HL-60 (cell line): Measurements from ENCODE around the gene OGDH.

Source experiments
- DNase-seq, 2 experiments: peaks; one replicate each; pipeline ENCODE4 v3.0.0-alpha.2; 2010 to 2020; ENCODE audit warnings: low read depth in 1 of 2, low spot score in 1 of 2
- H3K27ac ChIP-seq: fragments of 250-450 bp; sonication (Bioruptor Pico); replicated peaks from 2 replicates; pipeline ENCODE4 v1.5.1; 2020; ENCODE audit warnings: mild to moderate bottlenecking, moderate library complexity
- H3K27me3 ChIP-seq: fragments of 250-450 bp; sonication (Bioruptor Pico); 2 replicates; pipeline ENCODE4 v1.5.1; 2021; ENCODE audit warnings: mild to moderate bottlenecking, moderate library complexity; ENCODE audit not compliant: insufficient read depth, poor library complexity, severe bottlenecking
- H3K4me3 ChIP-seq: replicated peaks from 2 replicates; pipeline ENCODE4 v1.5.1; 2011; ENCODE audit warnings: mild to moderate bottlenecking, control low read depth, low read length; ENCODE audit not compliant: insufficient read depth
- CTCF ChIP-seq: IDR thresholded peaks from one replicate; pipeline ENCODE4 v1.5.1; 2011; ENCODE audit warnings: low read length, control low read depth, inconsistent platforms; ENCODE audit not compliant: insufficient read depth
- GABPA ChIP-seq: IDR thresholded peaks from 2 replicates; pipeline ENCODE4 v1.6.1; 2012; ENCODE audit warnings: low read depth
- POLR2AphosphoS5 ChIP-seq: IDR thresholded peaks from 2 replicates; pipeline ENCODE4 v1.6.1; 2012; ENCODE audit warnings: low read depth
- REST ChIP-seq: IDR thresholded peaks from 2 replicates; pipeline ENCODE4 v1.6.1; 2012; ENCODE audit warnings: low read depth; ENCODE audit not compliant: insufficient replicate concordance
- SPI1 ChIP-seq: IDR thresholded peaks from 2 replicates; pipeline ENCODE4 v1.6.1; 2012; ENCODE audit warnings: low read depth, mild to moderate bottlenecking, borderline replicate concordance

The OGDH gene

GRCh38 chr7:44622342-44623151 is 16.1 kb downstream of the OGDH start:
- Histone ChIP-seq H3K27ac (no peak overlapping the region), H3K27me3 (no peaks in the 10 kb centered on the region), H3K4me3 (no peak overlapping the region)
- DNase-seq = no peak
- no peak for TF ChIP-seq SPI1
- no peak for TF ChIP-seq POLR2AphosphoS5
- TF ChIP-seq REST = no peak
- TF ChIP-seq GABPA = no peak
- TF ChIP-seq CTCF = no peak

GRCh38 chr7:44624318-44624717 is 17.9 kb downstream of the OGDH start:
- H3K4me3 ChIP-seq = no peak overlapping the region
- no peak for DNase-seq
- no peak overlapping the region for H3K27ac ChIP-seq
- TF ChIP-seq CTCF = no peak
- no peak for TF ChIP-seq REST
- no peak for TF ChIP-seq SPI1
- no peak for TF ChIP-seq POLR2AphosphoS5
- no peak for TF ChIP-seq GABPA
- H3K27me3 ChIP-seq = no peaks in the 10 kb centered on the region

- H3K4me3 ChIP-seq = no peak overlapping the region
- TF ChIP-seq SPI1 (no peak), REST (no peak), CTCF (no peak), POLR2AphosphoS5 (no peak), GABPA (no peak)
- H3K27ac ChIP-seq = no peak overlapping the region
- DNase-seq = no peak
- no peaks in the 10 kb centered on the region for H3K27me3 ChIP-seq
Observed at GRCh38 chr7:44625526-44626471, 19.4 kb downstream of the OGDH start.
